ENCODE measurements around the gene SYK. TPM values are rescaled to one million over a fixed set of nuclear protein-coding genes. Genes with fewer than 3 reads are reported as not detected.

Gene SYK
- total RNA-seq, 2 donors from 2014 or later, result 25.8 to 53.0 TPM

GRCh38 chr9:90853945-90854344 is 52.3 kb downstream of the SYK start:
- Mint-ChIP-seq H3K4me1 (ENCODE audit: low read depth in 2 of 2) (peaks cover 26 to 41% of the 10 kb centered on the region in 2 donors), H3K36me3 (no peaks in the 10 kb centered on the region), H3K4me3 (no peak overlapping the region), H3K27ac (no peak overlapping the region), H3K9me3 (no peaks in the 10 kb centered on the region), H3K27me3 (no peaks in the 10 kb centered on the region)
- ATAC-seq (no peak), DNase-seq (ENCODE audit: low spot score) (no peak)

- Mint-ChIP-seq H3K36me3 (no peaks in the 10 kb centered on the region), H3K9me3 (no peaks in the 10 kb centered on the region), H3K27ac (no peak overlapping the region), H3K4me3 (no peak overlapping the region), H3K27me3 (no peaks in the 10 kb centered on the region), H3K4me1 (ENCODE audit: low read depth in 2 of 2) (peaks cover 31 to 47% of the 10 kb centered on the region in 2 donors)
- DNase-seq (ENCODE audit: low spot score) (no peak), ATAC-seq (no peak)
Observed at GRCh38 chr9:90854637-90855175, 53.1 kb downstream of the SYK start.

GRCh38 chr9:90855208-90855902 is 53.7 kb downstream of the SYK start:
- Mint-ChIP-seq H3K36me3 (no peaks in the 10 kb centered on the region), H3K9me3 (no peaks in the 10 kb centered on the region), H3K27me3 (no peaks in the 10 kb centered on the region), H3K4me3 (no peak overlapping the region), H3K4me1 (ENCODE audit: low read depth in 2 of 2) (peaks cover 31 to 50% of the 10 kb centered on the region in 2 donors), H3K27ac (no peak overlapping the region)
- DNase-seq (ENCODE audit: low spot score) (no peak), ATAC-seq (no peak)

- Mint-ChIP-seq H3K4me3 (no peak overlapping the region), H3K9me3 (no peaks in the 10 kb centered on the region), H3K27me3 (no peaks in the 10 kb centered on the region), H3K36me3 (no peaks in the 10 kb centered on the region), H3K27ac (no peak overlapping the region), H3K4me1 (ENCODE audit: low read depth in 2 of 2) (peaks cover 31 to 54% of the 10 kb centered on the region in 2 donors)
- DNase-seq (ENCODE audit: low spot score), result no peak
- ATAC-seq, result no peak
Observed at GRCh38 chr9:90857091-90857490, 55.5 kb downstream of the SYK start.

- no peak overlapping the region for H3K4me3 Mint-ChIP-seq
- no peaks in the 10 kb centered on the region for H3K27me3 Mint-ChIP-seq
- DNase-seq (ENCODE audit: low spot score), result no peak
- H3K36me3 Mint-ChIP-seq, result no peaks in the 10 kb centered on the region
- peak in 1 of 2 donors; percentile 18 for ATAC-seq
- H3K4me1 Mint-ChIP-seq (ENCODE audit: low read depth in 2 of 2), result peaks cover 31 to 54% of the 10 kb centered on the region in 2 donors
- H3K9me3 Mint-ChIP-seq, result no peaks in the 10 kb centered on the region
- H3K27ac Mint-ChIP-seq, result no peak overlapping the region
Observed at GRCh38 chr9:90857855-90858254, 56.2 kb downstream of the SYK start.

GRCh38 chr9:90858457-90858901 is 56.9 kb downstream of the SYK start:
- peak; percentile 31 to 63 for ATAC-seq
- peaks cover 31 to 54% of the 10 kb centered on the region in 2 donors for H3K4me1 Mint-ChIP-seq (ENCODE audit: low read depth in 2 of 2)
- peak overlapping the region in 1 of 2 donors; percentile 2 for H3K27ac Mint-ChIP-seq
- H3K36me3 Mint-ChIP-seq, result no peaks in the 10 kb centered on the region
- no peaks in the 10 kb centered on the region for H3K27me3 Mint-ChIP-seq
- no peak for DNase-seq (ENCODE audit: low spot score)
- H3K9me3 Mint-ChIP-seq, result no peaks in the 10 kb centered on the region
- peak overlapping the region; percentile 2 for H3K4me3 Mint-ChIP-seq

- ATAC-seq (peak in 1 of 2 donors; percentile 54), DNase-seq (ENCODE audit: low spot score) (no peak)
- Mint-ChIP-seq H3K27ac (peak overlapping the region in 1 of 2 donors; percentile 62), H3K4me1 (ENCODE audit: low read depth in 2 of 2) (peaks cover 35 to 46% of the 10 kb centered on the region in 2 donors), H3K9me3 (no peaks in the 10 kb centered on the region), H3K36me3 (no peaks in the 10 kb centered on the region), H3K4me3 (no peak overlapping the region), H3K27me3 (no peaks in the 10 kb centered on the region)
Observed at GRCh38 chr9:90860382-90860781, 58.8 kb downstream of the SYK start.

- Mint-ChIP-seq H3K27me3 (no peaks in the 10 kb centered on the region), H3K9me3 (no peaks in the 10 kb centered on the region), H3K4me3 (no peak overlapping the region), H3K4me1 (ENCODE audit: low read depth in 2 of 2) (peaks cover 33 to 41% of the 10 kb centered on the region in 2 donors), H3K27ac (no peak overlapping the region), H3K36me3 (no peaks in the 10 kb centered on the region)
- ATAC-seq, result no peak
- DNase-seq (ENCODE audit: low spot score), result no peak
Observed at GRCh38 chr9:90860826-90861225, 59.2 kb downstream of the SYK start.

GRCh38 chr9:90861380-90861779 is 59.8 kb downstream of the SYK start:
- peaks cover 33 to 41% of the 10 kb centered on the region in 2 donors for H3K4me1 Mint-ChIP-seq (ENCODE audit: low read depth in 2 of 2)
- ATAC-seq (no peak), DNase-seq (ENCODE audit: low spot score) (no peak)
- H3K4me3 Mint-ChIP-seq, result no peak overlapping the region
- no peaks in the 10 kb centered on the region for H3K9me3 Mint-ChIP-seq
- H3K27ac Mint-ChIP-seq, result no peak overlapping the region
- H3K36me3 Mint-ChIP-seq, result no peaks in the 10 kb centered on the region
- H3K27me3 Mint-ChIP-seq, result no peaks in the 10 kb centered on the region

GRCh38 chr9:90861826-90862740 is 60.5 kb downstream of the SYK start:
- DNase-seq (ENCODE audit: low spot score), result no peak
- H3K9me3 Mint-ChIP-seq, result no peaks in the 10 kb centered on the region
- no peak overlapping the region for H3K4me3 Mint-ChIP-seq
- no peak overlapping the region for H3K27ac Mint-ChIP-seq
- no peaks in the 10 kb centered on the region for H3K27me3 Mint-ChIP-seq
- peaks cover 29 to 36% of the 10 kb centered on the region in 2 donors for H3K4me1 Mint-ChIP-seq (ENCODE audit: low read depth in 2 of 2)
- ATAC-seq, result no peak
- H3K36me3 Mint-ChIP-seq, result no peaks in the 10 kb centered on the region

- Mint-ChIP-seq H3K4me3 (no peak overlapping the region), H3K4me1 (ENCODE audit: low read depth in 2 of 2) (peaks cover 7 to 13% of the 10 kb centered on the region in 2 donors), H3K9me3 (no peaks in the 10 kb centered on the region), H3K27ac (peak overlapping the region in 1 of 2 donors; percentile 45), H3K27me3 (no peaks in the 10 kb centered on the region), H3K36me3 (no peaks in the 10 kb centered on the region)
- DNase-seq (ENCODE audit: low spot score) (no peak), ATAC-seq (no peak)
Observed at GRCh38 chr9:90864779-90865178, 63.2 kb downstream of the SYK start.

GRCh38 chr9:90867101-90867500 is 65.5 kb downstream of the SYK start:
- Mint-ChIP-seq H3K4me3 (no peak overlapping the region), H3K27me3 (no peaks in the 10 kb centered on the region), H3K9me3 (no peaks in the 10 kb centered on the region), H3K36me3 (no peaks in the 10 kb centered on the region), H3K27ac (no peak overlapping the region), H3K4me1 (ENCODE audit: low read depth in 2 of 2) (peaks cover 3 to 7% of the 10 kb centered on the region in 2 donors)
- DNase-seq (ENCODE audit: low spot score), result no peak
- no peak for ATAC-seq

GRCh38 chr9:90868555-90868954 is 66.9 kb downstream of the SYK start:
- H3K27me3 Mint-ChIP-seq, result no peaks in the 10 kb centered on the region
- H3K4me3 Mint-ChIP-seq, result no peak overlapping the region
- ATAC-seq (no peak), DNase-seq (ENCODE audit: low spot score) (no peak)
- no peak overlapping the region for H3K27ac Mint-ChIP-seq
- no peaks in the 10 kb centered on the region for H3K9me3 Mint-ChIP-seq
- no peaks in the 10 kb centered on the region for H3K36me3 Mint-ChIP-seq
- peaks cover 7 to 8% of the 10 kb centered on the region in 2 donors for H3K4me1 Mint-ChIP-seq (ENCODE audit: low read depth in 2 of 2)

GRCh38 chr9:90869361-90869760 is 67.7 kb downstream of the SYK start:
- H3K4me1 Mint-ChIP-seq (ENCODE audit: low read depth in 2 of 2), result peaks cover 7 to 14% of the 10 kb centered on the region in 2 donors
- ATAC-seq (no peak), DNase-seq (ENCODE audit: low spot score) (no peak)
- no peaks in the 10 kb centered on the region for H3K9me3 Mint-ChIP-seq
- no peak overlapping the region for H3K27ac Mint-ChIP-seq
- no peak overlapping the region for H3K4me3 Mint-ChIP-seq
- H3K36me3 Mint-ChIP-seq, result no peaks in the 10 kb centered on the region
- no peaks in the 10 kb centered on the region for H3K27me3 Mint-ChIP-seq
